WI38 (cell line): ENCODE results near the gene NMUR2.

Source experiments
- H3K4me3 ChIP-seq: 2 replicates; pipeline ENCODE4 v1.5.1; 2011; ENCODE audit warnings: low read depth, mild to moderate bottlenecking, control low read depth, low read length
- TF ChIP-seq, protein P1 (sequence below): IDR thresholded peaks from 2 replicates; pipeline ENCODE4 v1.5.1; 2012; ENCODE audit warnings: low read depth, mild to moderate bottlenecking, control low read depth, low read length

NMUR2 gene, protein sequence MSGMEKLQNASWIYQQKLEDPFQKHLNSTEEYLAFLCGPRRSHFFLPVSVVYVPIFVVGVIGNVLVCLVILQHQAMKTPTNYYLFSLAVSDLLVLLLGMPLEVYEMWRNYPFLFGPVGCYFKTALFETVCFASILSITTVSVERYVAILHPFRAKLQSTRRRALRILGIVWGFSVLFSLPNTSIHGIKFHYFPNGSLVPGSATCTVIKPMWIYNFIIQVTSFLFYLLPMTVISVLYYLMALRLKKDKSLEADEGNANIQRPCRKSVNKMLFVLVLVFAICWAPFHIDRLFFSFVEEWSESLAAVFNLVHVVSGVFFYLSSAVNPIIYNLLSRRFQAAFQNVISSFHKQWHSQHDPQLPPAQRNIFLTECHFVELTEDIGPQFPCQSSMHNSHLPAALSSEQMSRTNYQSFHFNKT

DNA sequence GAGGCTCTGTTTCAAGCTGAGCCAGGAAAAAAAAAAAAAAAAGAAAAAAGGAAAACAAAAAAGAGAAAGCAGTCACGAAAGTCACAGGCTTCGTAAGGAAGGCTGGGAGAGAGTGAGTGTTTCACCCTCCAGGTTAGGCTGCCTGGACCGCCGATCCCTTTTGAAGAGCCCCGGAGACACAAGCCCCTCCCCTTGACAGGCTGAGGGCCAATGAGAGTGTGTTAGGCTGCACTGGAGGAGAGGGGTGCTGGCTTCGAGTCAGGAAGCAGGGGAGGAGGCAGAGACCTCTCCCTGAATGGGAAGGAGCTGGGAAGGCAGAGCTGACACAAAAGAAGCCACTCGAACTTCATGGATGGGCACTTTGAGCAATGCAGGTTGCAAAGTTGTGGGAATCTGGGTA, at the start of gene NMUR2:
NMUR2 (minus strand) TSS at position 135 of the 400 bp plus-strand sequence. CDS start 166 bp downstream, outside the sequence.
- TF ChIP-seq, protein P1, sequence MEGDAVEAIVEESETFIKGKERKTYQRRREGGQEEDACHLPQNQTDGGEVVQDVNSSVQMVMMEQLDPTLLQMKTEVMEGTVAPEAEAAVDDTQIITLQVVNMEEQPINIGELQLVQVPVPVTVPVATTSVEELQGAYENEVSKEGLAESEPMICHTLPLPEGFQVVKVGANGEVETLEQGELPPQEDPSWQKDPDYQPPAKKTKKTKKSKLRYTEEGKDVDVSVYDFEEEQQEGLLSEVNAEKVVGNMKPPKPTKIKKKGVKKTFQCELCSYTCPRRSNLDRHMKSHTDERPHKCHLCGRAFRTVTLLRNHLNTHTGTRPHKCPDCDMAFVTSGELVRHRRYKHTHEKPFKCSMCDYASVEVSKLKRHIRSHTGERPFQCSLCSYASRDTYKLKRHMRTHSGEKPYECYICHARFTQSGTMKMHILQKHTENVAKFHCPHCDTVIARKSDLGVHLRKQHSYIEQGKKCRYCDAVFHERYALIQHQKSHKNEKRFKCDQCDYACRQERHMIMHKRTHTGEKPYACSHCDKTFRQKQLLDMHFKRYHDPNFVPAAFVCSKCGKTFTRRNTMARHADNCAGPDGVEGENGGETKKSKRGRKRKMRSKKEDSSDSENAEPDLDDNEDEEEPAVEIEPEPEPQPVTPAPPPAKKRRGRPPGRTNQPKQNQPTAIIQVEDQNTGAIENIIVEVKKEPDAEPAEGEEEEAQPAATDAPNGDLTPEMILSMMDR = no peak
- no peak within 1 kb of the TSS for H3K4me3 ChIP-seq

- H3K4me3 ChIP-seq = no peak overlapping the region
- TF ChIP-seq, protein P1 = no peak
Measured at GRCh38 chr5:152443935-152444334, 38.9 kb upstream of the NMUR2 start.

DNA sequence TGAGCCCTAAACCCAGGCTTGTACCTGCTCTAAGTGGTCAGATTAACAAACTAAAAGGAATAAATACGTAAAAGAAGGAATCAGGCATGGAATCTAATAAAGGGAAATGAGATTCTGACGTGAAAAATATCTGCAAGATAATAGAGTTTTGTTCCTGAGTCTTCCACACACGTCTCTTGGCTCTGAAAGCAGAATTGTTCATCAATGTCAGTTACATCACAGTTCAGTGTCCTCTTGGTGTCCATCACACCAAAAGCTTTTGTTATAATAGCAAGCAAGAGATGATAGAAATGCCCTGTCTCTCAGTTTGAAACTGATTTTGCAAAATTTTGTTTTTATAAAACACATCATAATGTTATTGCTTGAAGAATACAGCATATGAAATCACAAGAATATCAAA, 34.7 kb upstream of the NMUR2 start:
- no peak overlapping the region for H3K4me3 ChIP-seq
- TF ChIP-seq, protein P1 = no peak

DNA sequence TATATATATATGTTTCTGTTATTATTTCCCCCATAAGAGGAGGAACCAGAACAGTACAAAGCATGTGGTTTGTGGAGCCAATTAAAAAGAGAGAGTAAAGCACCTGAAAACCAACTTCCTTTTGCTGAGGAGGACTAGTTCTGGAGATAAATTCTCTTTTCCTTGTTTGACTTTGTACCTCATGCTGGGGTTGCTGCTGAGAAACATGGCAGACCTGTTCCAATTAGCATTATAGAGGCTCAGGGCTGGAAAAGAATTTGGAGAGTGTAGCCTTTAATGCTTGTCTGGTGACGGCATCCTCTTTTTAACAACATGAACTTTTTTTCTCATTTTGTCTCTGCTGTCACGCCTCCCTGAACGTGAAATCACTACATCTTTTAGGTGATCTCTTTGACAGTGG, 32.8 kb upstream of the NMUR2 start:
- TF ChIP-seq, protein P1 = no peak
- H3K4me3 ChIP-seq = no peak overlapping the region

GRCh38 chr5:152427721-152428120, 22.6 kb upstream of the NMUR2 start:
- TF ChIP-seq, protein P1 = no peak

DNA sequence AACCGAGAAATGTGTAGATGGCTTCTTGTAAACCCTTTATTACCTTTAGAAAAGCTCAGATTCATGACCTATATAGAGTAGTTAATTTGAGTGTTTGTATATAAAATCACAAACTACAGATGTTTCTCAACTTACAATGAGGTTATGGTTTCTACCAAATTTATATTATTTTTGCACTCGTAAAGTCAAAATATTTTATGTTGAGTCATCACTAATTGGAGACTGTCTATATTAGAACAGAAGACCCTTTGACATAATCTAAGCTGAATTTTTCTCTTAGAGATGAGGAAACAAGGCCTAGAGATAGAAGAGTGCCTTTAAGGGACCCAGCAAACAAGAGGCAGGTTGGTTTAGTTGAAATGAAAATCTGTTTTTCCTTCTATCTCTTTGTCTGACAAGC, 20.0 kb upstream of the NMUR2 start:
- H3K4me3 ChIP-seq = no peak overlapping the region
- TF ChIP-seq, protein P1 = no peak

More at GRCh38 chr5:152427721-152428120, 22.6 kb upstream of the NMUR2 start:
- no peak overlapping the region for H3K4me3 ChIP-seq

DNA sequence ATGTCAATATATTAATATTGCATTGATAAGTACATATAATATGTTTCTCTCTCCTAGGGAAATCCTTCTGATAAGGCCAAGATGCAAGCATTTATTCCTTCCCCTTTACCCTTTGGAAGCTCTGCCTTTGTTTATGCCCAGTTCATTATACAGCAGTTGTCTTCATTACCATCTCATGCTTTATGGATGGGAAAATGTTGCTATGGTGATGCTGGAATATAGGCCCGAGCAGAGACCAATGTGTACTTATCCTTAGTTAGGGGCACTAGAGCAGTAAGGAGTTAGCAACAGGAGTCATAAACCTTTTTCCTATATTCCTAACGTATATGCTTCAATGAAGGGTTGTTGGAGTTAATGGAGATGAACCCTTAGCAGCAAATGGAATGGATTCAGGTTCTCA, 19.4 kb upstream of the NMUR2 start:
- no peak overlapping the region for H3K4me3 ChIP-seq

More for the DNA sequence above, 19.4 kb upstream of the NMUR2 start:
- TF ChIP-seq, protein P1 = no peak
